ENCODE data around the gene LRRC36. TPM values are rescaled to one million over a fixed set of nuclear protein-coding genes. Genes with fewer than 3 reads are reported as not detected.

Gene LRRC36
- total RNA-seq, 1 experiment from 2014 or later: not detected

DNA sequence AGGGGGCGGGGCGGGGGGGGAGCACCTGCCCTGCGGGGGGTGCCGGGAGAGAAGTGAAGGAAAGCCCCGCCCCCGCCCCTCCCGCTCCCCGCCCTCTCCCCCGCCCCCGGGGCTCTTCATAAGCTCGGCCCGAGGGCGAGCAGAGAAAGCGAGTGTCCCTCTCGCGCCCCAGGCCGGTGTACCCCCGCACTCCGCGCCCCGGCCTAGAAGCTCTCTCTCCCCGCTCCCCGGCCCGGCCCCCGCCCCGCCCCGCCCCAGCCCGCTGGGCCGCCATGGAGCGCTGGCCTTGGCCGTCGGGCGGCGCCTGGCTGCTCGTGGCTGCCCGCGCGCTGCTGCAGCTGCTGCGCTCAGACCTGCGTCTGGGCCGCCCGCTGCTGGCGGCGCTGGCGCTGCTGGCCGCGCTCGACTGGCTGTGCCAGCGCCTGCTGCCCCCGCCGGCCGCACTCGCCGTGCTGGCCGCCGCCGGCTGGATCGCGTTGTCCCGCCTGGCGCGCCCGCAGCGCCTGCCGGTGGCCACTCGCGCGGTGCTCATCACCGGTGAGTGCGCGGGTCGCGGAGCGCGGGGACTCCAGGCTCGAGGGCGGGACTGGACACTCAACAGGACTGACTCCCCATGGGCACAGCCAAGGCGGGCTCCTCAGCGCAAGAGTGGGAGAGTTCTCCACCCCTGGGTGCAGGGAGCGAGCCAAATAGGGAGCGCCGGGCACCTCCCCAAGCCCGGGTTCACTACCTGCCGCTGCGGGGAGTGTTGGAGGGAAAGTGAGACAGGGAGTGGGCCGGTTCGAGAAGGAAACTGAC, 104.6 kb downstream of the LRRC36 start, which contains the start of gene HSD11B2:
Gene HSD11B2 (plus strand): TSS at position 145 of the 798 bp plus-strand sequence. CDS start 128 bp downstream, at position 273.
- TF ChIP-seq, protein P1, sequence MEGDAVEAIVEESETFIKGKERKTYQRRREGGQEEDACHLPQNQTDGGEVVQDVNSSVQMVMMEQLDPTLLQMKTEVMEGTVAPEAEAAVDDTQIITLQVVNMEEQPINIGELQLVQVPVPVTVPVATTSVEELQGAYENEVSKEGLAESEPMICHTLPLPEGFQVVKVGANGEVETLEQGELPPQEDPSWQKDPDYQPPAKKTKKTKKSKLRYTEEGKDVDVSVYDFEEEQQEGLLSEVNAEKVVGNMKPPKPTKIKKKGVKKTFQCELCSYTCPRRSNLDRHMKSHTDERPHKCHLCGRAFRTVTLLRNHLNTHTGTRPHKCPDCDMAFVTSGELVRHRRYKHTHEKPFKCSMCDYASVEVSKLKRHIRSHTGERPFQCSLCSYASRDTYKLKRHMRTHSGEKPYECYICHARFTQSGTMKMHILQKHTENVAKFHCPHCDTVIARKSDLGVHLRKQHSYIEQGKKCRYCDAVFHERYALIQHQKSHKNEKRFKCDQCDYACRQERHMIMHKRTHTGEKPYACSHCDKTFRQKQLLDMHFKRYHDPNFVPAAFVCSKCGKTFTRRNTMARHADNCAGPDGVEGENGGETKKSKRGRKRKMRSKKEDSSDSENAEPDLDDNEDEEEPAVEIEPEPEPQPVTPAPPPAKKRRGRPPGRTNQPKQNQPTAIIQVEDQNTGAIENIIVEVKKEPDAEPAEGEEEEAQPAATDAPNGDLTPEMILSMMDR (conservative IDR thresholded peaks at IDR 0.05): no peak
- TF ChIP-seq EZH2 (IDR thresholded peaks at IDR 0.05; ENCODE audit: low read depth): no peak
- no peaks in the 10 kb centered on the region for H3K36me3 ChIP-seq (ENCODE audit: low read depth)
- H3K27ac ChIP-seq: no peak within 1 kb of the TSS
- H3K9me2 ChIP-seq (ENCODE audit: insufficient read depth): no peaks in the 10 kb centered on the region
- peak within 1 kb of the TSS; percentile 95 for H2AFZ ChIP-seq
- intact Hi-C loops (cut with micrococcal nuclease; ENCODE audit: unreplicated experiment): no loop called here
- ChIA-PET CTCF (interaction anchor here (0.6 to 1.4 kb wide), 8 partner anchors 34 to 452 kb away, joined by 3 to 29 read pairs (median 4); no protein-coding TSS in a partner anchor), POLR2A (ENCODE audit: unreplicated experiment) (interaction anchor here (0.6 to 0.9 kb wide), 4 partner anchors 50 to 460 kb away, joined by 3 to 11 read pairs (median 8); partner anchors contain the start of gene ATP6V0D1)
- no peaks in the 10 kb centered on the region; the same call in none of the 2 replicates for H3K4me1 ChIP-seq (replicated peaks; ENCODE audit: insufficient read depth)
- no TSS peak for BruUV-seq (replicated peaks)
- H3F3A ChIP-seq (ENCODE audit: insufficient read depth, low read depth): peaks cover 23% of the 10 kb centered on the region; the same call in 1 of the 2 replicates
- H3K79me2 ChIP-seq (ENCODE audit: low read depth): no peaks in the 10 kb centered on the region
- peak within 1 kb of the TSS; percentile 95 for H3K4me2 ChIP-seq
- peak within 1 kb of the TSS; percentile 69 for H3K4me3 ChIP-seq
- DNase-seq: peak; percentile 53 to 76
- no peaks in the 10 kb centered on the region for H4K20me1 ChIP-seq (ENCODE audit: insufficient read depth)
- H3K9me3 ChIP-seq (ENCODE audit: insufficient read depth, low read depth): no peaks in the 10 kb centered on the region
- H3K27me3 ChIP-seq (ENCODE audit: insufficient read depth, low read depth): no peaks in the 10 kb centered on the region

- no peak overlapping the region for H3K27ac ChIP-seq
- peaks cover 23% of the 10 kb centered on the region; the same call in 1 of the 2 replicates for H3F3A ChIP-seq (ENCODE audit: insufficient read depth, low read depth)
- no peaks in the 10 kb centered on the region; the same call in none of the 2 replicates for H3K4me1 ChIP-seq (replicated peaks; ENCODE audit: insufficient read depth)
- no peaks in the 10 kb centered on the region for H3K36me3 ChIP-seq (ENCODE audit: low read depth)
- no peaks in the 10 kb centered on the region for H3K9me2 ChIP-seq (ENCODE audit: insufficient read depth)
- no peaks in the 10 kb centered on the region for H3K9me3 ChIP-seq (ENCODE audit: insufficient read depth, low read depth)
- no peaks in the 10 kb centered on the region for H3K79me2 ChIP-seq (ENCODE audit: low read depth)
- H3K27me3 ChIP-seq (ENCODE audit: insufficient read depth, low read depth): no peaks in the 10 kb centered on the region
- intact Hi-C loops (cut with micrococcal nuclease; ENCODE audit: unreplicated experiment): no loop called here
- no peak for DNase-seq
- peak overlapping the region; percentile 87 for H2AFZ ChIP-seq
- TF ChIP-seq, protein P1 (conservative IDR thresholded peaks at IDR 0.05): no peak
- TF ChIP-seq EZH2 (IDR thresholded peaks at IDR 0.05; ENCODE audit: low read depth): no peak
- H3K4me2 ChIP-seq: peak overlapping the region; percentile 95
- ChIA-PET POLR2A (ENCODE audit: unreplicated experiment) (interaction anchor here (0.6 kb wide), 1 partner anchor 184 kb away, joined by 4 read pairs; the partner anchor contains the start of gene FHOD1), CTCF (interaction anchor here (0.6 to 1.4 kb wide), 5 partner anchors 10 to 452 kb away, joined by 4 to 29 read pairs (median 5); no protein-coding TSS in a partner anchor)
- peak overlapping the region; percentile 69 for H3K4me3 ChIP-seq
- H4K20me1 ChIP-seq (ENCODE audit: insufficient read depth): no peaks in the 10 kb centered on the region
- BruUV-seq (replicated peaks): no TSS peak
Measured at GRCh38 chr16:67431775-67432505, 105.3 kb downstream of the LRRC36 start.

DNA sequence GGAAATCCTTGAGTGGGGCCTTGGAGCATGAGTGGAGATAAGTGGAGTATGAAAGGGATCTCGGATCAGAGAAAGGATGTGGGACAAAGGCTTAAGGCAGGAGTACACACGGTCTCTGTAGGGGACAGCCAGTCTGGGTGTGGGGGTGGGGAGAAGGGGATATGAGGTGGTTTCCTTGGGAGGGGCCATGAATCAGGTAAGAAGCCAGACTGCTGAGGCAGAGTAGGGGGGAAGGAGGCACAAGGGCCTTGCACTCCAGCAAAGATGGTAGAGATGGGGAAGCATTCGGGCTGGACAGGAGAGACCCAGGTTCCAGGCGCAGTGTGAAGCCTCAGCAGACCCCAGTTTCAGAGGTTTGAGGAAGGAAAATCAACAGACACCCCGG, 105.9 kb downstream of the LRRC36 start:
- POLR2A ChIA-PET (ENCODE audit: unreplicated experiment): interaction anchor here (0.6 kb wide), 1 partner anchor 185 kb away, joined by 4 read pairs; the partner anchor contains the start of gene FHOD1
- CTCF ChIA-PET: interaction anchor here (0.6 kb wide), 1 partner anchor 411 kb away, joined by 13 read pairs; no protein-coding TSS in a partner anchor

More for the DNA sequence above, 105.9 kb downstream of the LRRC36 start:
- Histone ChIP-seq H3F3A (ENCODE audit: insufficient read depth, low read depth) (peaks cover 23% of the 10 kb centered on the region; the same call in 1 of the 2 replicates), H3K4me1 (replicated peaks; ENCODE audit: insufficient read depth) (no peaks in the 10 kb centered on the region; the same call in none of the 2 replicates), H3K9me2 (ENCODE audit: insufficient read depth) (no peaks in the 10 kb centered on the region), H3K79me2 (ENCODE audit: low read depth) (no peaks in the 10 kb centered on the region), H3K4me2 (0 out of 2 replicates have a peak overlapping the region, but pooled peaks have one; percentile 95), H3K27me3 (ENCODE audit: insufficient read depth, low read depth) (no peaks in the 10 kb centered on the region), H4K20me1 (ENCODE audit: insufficient read depth) (no peaks in the 10 kb centered on the region), H3K9me3 (ENCODE audit: insufficient read depth, low read depth) (no peaks in the 10 kb centered on the region), H3K4me3 (no peak overlapping the region), H2AFZ (no peak overlapping the region), H3K27ac (no peak overlapping the region), H3K36me3 (ENCODE audit: low read depth) (no peaks in the 10 kb centered on the region)
- intact Hi-C loops (cut with micrococcal nuclease; ENCODE audit: unreplicated experiment): no loop called here
- TF ChIP-seq, protein P1 (conservative IDR thresholded peaks at IDR 0.05): no peak
- no peak for TF ChIP-seq EZH2 (IDR thresholded peaks at IDR 0.05; ENCODE audit: low read depth)
- no peak for DNase-seq
- BruUV-seq (replicated peaks): no TSS peak
